WTC11 (cell line): ENCODE data around the gene RFX3. TPM values are rescaled to one million over a fixed set of nuclear protein-coding genes. Genes with fewer than 3 reads are reported as not detected.

Experiments used
- ATAC-seq: fragments of 200-7000 bp; cut with Tn5 transposase; 2 replicates; pipeline ENCODE4 v1.10.0; 2021; ENCODE audit warnings: mild to moderate bottlenecking, moderate library complexity
- CTCF ChIA-PET: fragments of 300-600 bp; sonication (Branson Sonifier 250); formaldehyde crosslinking; loops from one replicate; lab custom pipeline; 2021; ENCODE audit warnings: antibody characterized with exemption; lab: Charles Lee
- POLR2A ChIA-PET: fragments of 350-600 bp; sonication (Branson Sonifier 250); formaldehyde crosslinking; loops from one replicate; lab custom pipeline; 2021; ENCODE audit warnings: antibody characterized with exemption; lab: Charles Lee
- DNase-seq: peaks from one replicate; pipeline ENCODE4 v3.0.0; 2021; ENCODE audit warnings: low spot score
- H3K27ac Mint-ChIP-seq: 2 replicates; pipeline ENCODE4 v1.8.0; 2021; ENCODE audit warnings: mixed read lengths
- H3K27me3 Mint-ChIP-seq: 2 replicates; pipeline ENCODE4 v1.8.0; 2021; ENCODE audit warnings: low read depth, mild to moderate bottlenecking, moderate library complexity, mixed read lengths
- H3K36me3 Mint-ChIP-seq: 2 replicates; pipeline ENCODE4 v1.8.0; 2021; ENCODE audit warnings: mixed read lengths
- H3K4me1 Mint-ChIP-seq: 2 replicates; pipeline ENCODE4 v1.8.0; 2022; ENCODE audit warnings: mixed read lengths
- H3K4me3 Mint-ChIP-seq: 2 replicates; pipeline ENCODE4 v1.8.0; 2021; ENCODE audit warnings: mild to moderate bottlenecking, moderate library complexity, mixed read lengths
- H3K9me3 Mint-ChIP-seq: 2 replicates; pipeline ENCODE4 v1.8.0; 2021; ENCODE audit warnings: mixed read lengths
- ATF3 ChIP-seq: sonication (generic); formaldehyde crosslinking; conservative IDR thresholded peaks from 2 replicates; pipeline ENCODE4 v1.8.1; 2022; ENCODE audit warnings: mild to moderate bottlenecking, missing genetic modification reagents
- GABPB1 ChIP-seq: sonication (generic); formaldehyde crosslinking; IDR thresholded peaks from 2 replicates; pipeline ENCODE4 v1.8.1; 2023; ENCODE audit warnings: mild to moderate bottlenecking, missing genetic modification reagents
- PRRX2 ChIP-seq: fragments of 250-450 bp; sonication (Bioruptor Pico); IDR thresholded peaks from 2 replicates; pipeline ENCODE4 v1.8.0; 2021; ENCODE audit warnings: mild to moderate bottlenecking
- SMAD3 ChIP-seq: sonication (generic); formaldehyde crosslinking; IDR thresholded peaks from 2 replicates; pipeline ENCODE4 v1.8.0; 2022; ENCODE audit warnings: missing genetic modification reagents, mild to moderate bottlenecking, borderline replicate concordance
- ZBTB43 ChIP-seq: sonication (generic); formaldehyde crosslinking; IDR thresholded peaks from 2 replicates; pipeline ENCODE4 v1.8.1; 2023; ENCODE audit warnings: mild to moderate bottlenecking, missing genetic modification reagents
- ZMAT4 ChIP-seq: fragments of 250-450 bp; sonication (Bioruptor Pico); IDR thresholded peaks from 2 replicates; pipeline ENCODE4 v1.9.0; 2021; ENCODE audit warnings: mild to moderate bottlenecking
- ZNF281 ChIP-seq: sonication (generic); formaldehyde crosslinking; IDR thresholded peaks from 2 replicates; pipeline ENCODE4 v1.8.0; 2023; ENCODE audit warnings: mild to moderate bottlenecking, missing genetic modification reagents
- ZNF317 ChIP-seq: sonication (generic); formaldehyde crosslinking; IDR thresholded peaks from 2 replicates; pipeline ENCODE4 v1.8.1; 2023; ENCODE audit warnings: low read depth, mild to moderate bottlenecking, moderate library complexity, missing genetic modification reagents, borderline replicate concordance
- ZNF425 ChIP-seq: fragments of 250-450 bp; sonication (Bioruptor Pico); conservative IDR thresholded peaks from 2 replicates; pipeline ENCODE4 v1.9.0; 2021; ENCODE audit warnings: mild to moderate bottlenecking
- total RNA-seq: library from RNA; stranded (reverse); gene quantifications from 3 replicates; pipeline ENCODE4 v1.2.3, GENCODE V29; 2021

The RFX3 gene
- total RNA-seq, 1 experiment from 2014 or later: 13.7 TPM

GRCh38 chr9:3435732-3436131 lies 90.1 kb downstream of the RFX3 start:
- ChIA-PET CTCF (no interaction called here), POLR2A (no interaction called here)
- TF ChIP-seq ZBTB43 (CRISPR knock-in tag): no peak
- TF ChIP-seq PRRX2 (CRISPR knock-in tag): no peak
- TF ChIP-seq ZMAT4: no peak
- TF ChIP-seq SMAD3 (CRISPR knock-in tag): no peak
- ATAC-seq (no peak), DNase-seq (no peak)
- H3K4me1 Mint-ChIP-seq: 0 out of 2 replicates have a peak, but pooled peaks cover 3% of the 10 kb centered on the region
- H3K4me3 Mint-ChIP-seq: no peak overlapping the region
- H3K27me3 Mint-ChIP-seq: no peaks in the 10 kb centered on the region
- no peaks in the 10 kb centered on the region for H3K9me3 Mint-ChIP-seq
- H3K27ac Mint-ChIP-seq: no peak overlapping the region
- H3K36me3 Mint-ChIP-seq: no peaks in the 10 kb centered on the region

GRCh38 chr9:3434594-3434993 lies 91.2 kb downstream of the RFX3 start:
- ChIA-PET CTCF (no interaction called here), POLR2A (no interaction called here)
- H3K9me3 Mint-ChIP-seq: no peaks in the 10 kb centered on the region
- peak; percentile 27; the same call in 1 of the 2 replicates for TF ChIP-seq GABPB1
- TF ChIP-seq ZNF281: no peak
- no peak for TF ChIP-seq ZNF425 (CRISPR knock-in tag)
- H3K27me3 Mint-ChIP-seq: no peaks in the 10 kb centered on the region
- no peak overlapping the region for H3K4me3 Mint-ChIP-seq
- DNase-seq (no peak), ATAC-seq (no peak)
- no peaks in the 10 kb centered on the region for H3K36me3 Mint-ChIP-seq
- no peaks in the 10 kb centered on the region for H3K4me1 Mint-ChIP-seq
- peak overlapping the region; percentile 1; the same call in 1 of the 2 replicates for H3K27ac Mint-ChIP-seq

GRCh38 chr9:3433754-3434153 lies 92.0 kb downstream of the RFX3 start:
- ATAC-seq (no peak), DNase-seq (no peak)
- no peaks in the 10 kb centered on the region for H3K36me3 Mint-ChIP-seq
- no peaks in the 10 kb centered on the region for H3K4me1 Mint-ChIP-seq
- POLR2A ChIA-PET: no interaction called here
- no peak overlapping the region for H3K27ac Mint-ChIP-seq
- H3K4me3 Mint-ChIP-seq: no peak overlapping the region
- no peaks in the 10 kb centered on the region for H3K27me3 Mint-ChIP-seq
- CTCF ChIA-PET: interaction anchor here (1.0 kb wide), 1 partner anchor 193 kb away, joined by 3 read pairs; no protein-coding TSS in a partner anchor
- H3K9me3 Mint-ChIP-seq: no peaks in the 10 kb centered on the region
- no peak for TF ChIP-seq ATF3 (CRISPR knock-in tag)

GRCh38 chr9:3433066-3433465 lies 92.7 kb downstream of the RFX3 start:
- Mint-ChIP-seq H3K4me3 (no peak overlapping the region), H3K36me3 (0 out of 2 replicates have a peak, but pooled peaks cover 1% of the 10 kb centered on the region), H3K27me3 (no peaks in the 10 kb centered on the region), H3K4me1 (no peaks in the 10 kb centered on the region), H3K27ac (no peak overlapping the region), H3K9me3 (peaks cover under 1% of the 10 kb centered on the region; the same call in 1 of the 2 replicates)
- TF ChIP-seq ZNF317 (CRISPR knock-in tag): no peak
- ChIA-PET POLR2A (no interaction called here), CTCF (interaction anchor here (1.0 to 1.5 kb wide), 2 partner anchors 8 to 192 kb away, joined by 3 to 6 read pairs; no protein-coding TSS in a partner anchor)
- DNase-seq (no peak), ATAC-seq (no peak)
